GM19193 (cell line): Measurements from ENCODE around the gene SORCS2.

Experiments used
- POLR2A ChIP-seq: IDR thresholded peaks from 4 replicates; pipeline ENCODE4 v1.6.1; 2011; ENCODE audit not compliant: insufficient read depth, insufficient read length; ENCODE audit errors: extremely low read depth

Gene SORCS2

DNA sequence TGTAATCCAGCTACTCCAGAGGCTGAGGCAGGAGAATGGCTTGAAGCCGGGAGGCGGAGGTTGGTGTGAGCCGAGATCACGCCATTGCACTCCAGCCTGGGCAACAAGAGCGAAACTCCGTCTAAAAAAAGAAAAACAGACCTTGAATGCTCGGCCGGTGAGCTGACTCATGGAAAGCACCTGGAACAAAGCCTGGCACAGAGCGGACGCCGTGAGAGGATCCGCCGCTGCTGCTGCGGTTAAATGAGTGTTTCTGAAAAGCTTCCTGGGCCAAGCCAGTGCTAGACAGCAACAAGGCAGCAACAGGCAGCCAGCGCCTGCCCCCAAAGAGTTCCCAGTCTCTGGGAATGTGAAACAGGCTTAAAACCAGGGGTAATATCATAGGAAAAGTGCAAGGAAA, 560.9 kb downstream of the SORCS2 start:
- no peak for TF ChIP-seq POLR2A

DNA sequence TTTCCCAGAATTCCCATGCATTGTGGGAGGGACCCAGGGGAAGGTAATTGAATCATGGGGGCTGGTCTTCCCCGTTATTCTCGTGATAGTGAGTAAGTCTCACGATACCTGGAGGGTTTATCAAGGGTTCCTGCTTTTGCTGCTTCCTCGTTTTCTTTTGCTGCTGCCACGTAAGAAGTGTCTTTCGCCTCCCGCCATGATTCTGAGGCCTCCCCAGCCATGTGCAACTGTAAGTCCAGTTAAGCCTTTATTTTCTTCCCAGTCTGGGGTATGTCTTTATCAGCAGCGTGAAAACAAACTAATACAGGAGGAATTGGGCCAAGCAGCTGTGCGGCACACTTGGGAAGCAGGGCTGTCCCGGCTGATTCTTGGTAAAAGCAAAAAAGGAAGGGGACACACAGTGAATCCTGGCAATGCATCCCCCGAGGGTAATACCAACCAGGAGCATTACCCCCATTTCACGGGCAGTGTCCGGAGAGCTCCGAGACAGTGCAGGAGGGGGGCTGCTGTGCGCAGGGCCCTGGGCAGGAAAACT, 561.7 kb downstream of the SORCS2 start:
- TF ChIP-seq POLR2A, result no peak

- no peak for TF ChIP-seq POLR2A
Measured at GRCh38 chr4:7754565-7755262, 562.4 kb downstream of the SORCS2 start.

DNA sequence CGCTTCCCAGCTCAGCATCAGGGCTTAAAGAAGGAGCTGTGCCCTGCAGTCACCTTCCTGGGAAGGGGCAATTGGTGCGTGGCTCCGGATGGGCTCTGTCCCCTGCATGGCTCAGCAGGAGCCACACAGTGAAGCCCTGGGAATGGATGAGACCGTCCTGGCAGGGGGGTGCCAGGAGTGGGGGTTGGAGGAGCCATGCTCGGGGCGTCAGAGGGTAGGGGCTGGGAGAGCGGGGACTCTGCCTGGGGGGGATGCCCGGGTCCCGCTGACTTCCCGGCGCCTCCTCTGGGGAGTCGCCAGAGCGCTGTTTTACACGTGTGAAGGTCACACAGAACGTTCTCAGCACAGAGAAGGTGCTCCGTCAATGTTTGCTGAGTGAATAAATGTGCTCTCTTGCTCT, 563.2 kb downstream of the SORCS2 start:
- no peak for TF ChIP-seq POLR2A

DNA sequence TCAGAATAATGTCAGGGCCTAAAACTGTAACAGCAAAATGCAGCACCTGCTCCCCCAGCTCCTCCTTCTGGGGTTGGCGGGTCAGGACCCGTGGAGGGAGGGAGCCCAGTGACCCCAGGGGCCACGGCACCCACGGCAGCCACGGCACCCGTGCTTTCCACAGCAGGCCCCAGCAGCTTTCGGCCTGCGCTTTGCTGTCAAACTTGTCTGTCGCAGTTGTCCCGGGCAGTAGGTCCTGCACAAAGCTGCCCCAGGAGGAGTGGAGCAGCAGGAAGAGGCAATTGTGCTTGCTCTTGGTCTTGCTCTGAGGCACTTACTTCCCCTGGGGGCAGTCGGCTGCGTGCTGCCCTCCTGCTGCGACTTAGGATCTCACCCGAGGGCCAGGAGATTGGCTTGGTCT, 563.7 kb downstream of the SORCS2 start:
- TF ChIP-seq POLR2A, result no peak

- no peak for TF ChIP-seq POLR2A
Measured at GRCh38 chr4:7756561-7757355, 564.4 kb downstream of the SORCS2 start.

GRCh38 chr4:7757501-7758471, 565.4 kb downstream of the SORCS2 start:
- TF ChIP-seq POLR2A, result no peak

GRCh38 chr4:7758476-7758875, 566.1 kb downstream of the SORCS2 start:
- TF ChIP-seq POLR2A, result no peak

DNA sequence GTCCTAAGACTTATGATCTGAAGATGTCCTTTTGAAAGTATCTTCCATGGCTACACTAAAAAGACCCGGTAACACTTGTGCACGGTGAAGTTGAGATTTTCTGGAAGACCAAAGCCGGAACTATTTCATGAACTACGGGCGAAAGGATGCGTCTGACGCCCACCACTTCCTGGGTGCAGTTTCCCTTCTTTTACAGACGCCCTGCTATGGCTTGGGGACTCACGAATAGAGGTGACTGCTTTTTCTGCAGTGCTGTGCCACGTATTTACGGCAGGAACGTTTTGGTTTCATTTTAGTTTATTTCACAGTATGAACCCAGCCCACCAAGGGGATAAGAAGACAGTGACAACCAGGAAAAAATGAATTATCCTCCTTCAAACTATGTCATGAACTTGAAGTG, 566.9 kb downstream of the SORCS2 start:
- TF ChIP-seq POLR2A, result no peak

GRCh38 chr4:7759635-7760034, 567.3 kb downstream of the SORCS2 start:
- TF ChIP-seq POLR2A, result no peak

- no peak for TF ChIP-seq POLR2A
Measured at GRCh38 chr4:7760228-7760627, 567.9 kb downstream of the SORCS2 start.

GRCh38 chr4:7760706-7761105, 568.4 kb downstream of the SORCS2 start:
- TF ChIP-seq POLR2A, result no peak

DNA sequence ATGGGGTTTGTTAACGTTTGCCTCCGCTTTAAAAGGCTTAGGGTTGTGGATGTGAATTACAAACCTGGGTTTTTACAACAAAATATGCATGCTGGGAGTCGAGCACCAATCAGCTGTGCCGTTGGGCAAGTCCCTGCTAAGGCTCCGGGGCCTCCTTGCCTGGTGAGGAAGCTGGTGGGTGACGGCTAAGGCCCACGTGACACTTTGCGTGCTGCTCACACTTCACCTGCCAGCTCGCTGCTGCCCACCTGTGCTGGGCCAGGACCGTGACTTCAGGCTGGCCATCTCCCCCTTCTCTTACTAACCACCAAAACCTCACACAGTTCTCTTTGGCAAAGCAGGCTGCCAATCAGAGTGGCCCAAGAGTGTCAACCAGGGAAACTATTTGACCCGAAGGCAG, 569.0 kb downstream of the SORCS2 start:
- no peak for TF ChIP-seq POLR2A

DNA sequence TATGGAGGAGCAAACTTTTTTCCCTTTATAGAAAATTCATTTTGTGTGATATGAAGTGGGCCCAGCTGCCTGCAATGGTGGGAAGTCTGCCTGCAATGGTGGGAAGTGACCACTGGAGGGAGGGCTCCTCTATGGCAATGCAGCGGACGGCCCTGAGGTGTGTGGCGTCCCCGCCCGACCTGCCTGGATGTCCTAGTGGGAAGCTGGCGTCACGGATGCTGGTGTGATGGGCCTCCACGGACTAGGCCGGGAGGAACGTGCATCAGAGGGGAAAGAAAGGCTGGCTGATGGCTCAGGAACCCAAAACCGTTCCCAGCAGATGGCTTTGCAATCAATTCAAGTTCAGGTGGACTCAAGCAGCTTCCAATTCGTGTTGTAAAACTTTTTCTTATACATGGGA, 569.4 kb downstream of the SORCS2 start:
- no peak for TF ChIP-seq POLR2A
